ENCODE data around the gene TNFAIP2. TPM values are rescaled to one million over a fixed set of nuclear protein-coding genes. Genes with fewer than 3 reads are reported as not detected.

Gene TNFAIP2
- total and polyA plus RNA-seq, 4 donors, result 8.9 to 32.0 (median 22.4) TPM

DNA sequence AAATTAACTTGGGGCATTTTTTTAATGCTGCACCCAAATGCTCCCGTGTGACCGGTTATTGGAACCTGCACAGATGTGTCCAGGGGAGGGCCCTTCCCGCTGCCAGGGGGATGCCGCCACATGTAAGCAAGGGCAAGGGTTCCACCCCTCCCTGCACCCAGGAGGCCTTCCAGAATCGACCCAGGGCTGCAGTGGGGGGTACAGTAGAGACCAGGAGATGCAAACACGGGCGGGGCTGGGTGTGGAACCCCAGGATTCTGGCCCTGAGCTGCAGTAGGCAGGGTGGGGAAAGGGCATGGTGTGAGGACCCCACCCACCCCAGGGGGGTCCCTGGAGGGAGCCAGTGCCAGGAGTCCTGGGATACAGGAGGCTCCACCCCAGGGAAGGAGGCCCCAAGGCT, 54.1 kb downstream of the TNFAIP2 start:
- Histone ChIP-seq H3K9me3 (ENCODE audit: control insufficient read depth in 4 of 4, low read length in 3 of 4) (no peaks in the 10 kb centered on the region), H3K36me3 (ENCODE audit: control insufficient read depth in 4 of 4, insufficient read depth in 3 of 4, low read depth in 1 of 4, low read length in 3 of 4) (no peaks in the 10 kb centered on the region), H3K9ac (ENCODE audit: low read depth in 1 of 2, low read length in 2 of 2) (no peak overlapping the region), H3K27ac (ENCODE audit: low read depth in 1 of 2, low read length in 2 of 2) (no peak overlapping the region), H3K4me3 (ENCODE audit: low read depth in 1 of 3, low read length in 3 of 3) (no peak overlapping the region), H3K27me3 (ENCODE audit: control insufficient read depth in 4 of 4, insufficient read depth in 4 of 4, low read length in 3 of 4) (no peaks in the 10 kb centered on the region), H3K4me1 (ENCODE audit: control insufficient read depth in 4 of 4, insufficient read depth in 4 of 4, low read length in 3 of 4) (no peaks in the 10 kb centered on the region)
- TF ChIP-seq MAX (IDR thresholded peaks at IDR 0.05), result no peak
- TF ChIP-seq HNF4G (IDR thresholded peaks at IDR 0.05), result no peak
- TF ChIP-seq, protein P1, sequence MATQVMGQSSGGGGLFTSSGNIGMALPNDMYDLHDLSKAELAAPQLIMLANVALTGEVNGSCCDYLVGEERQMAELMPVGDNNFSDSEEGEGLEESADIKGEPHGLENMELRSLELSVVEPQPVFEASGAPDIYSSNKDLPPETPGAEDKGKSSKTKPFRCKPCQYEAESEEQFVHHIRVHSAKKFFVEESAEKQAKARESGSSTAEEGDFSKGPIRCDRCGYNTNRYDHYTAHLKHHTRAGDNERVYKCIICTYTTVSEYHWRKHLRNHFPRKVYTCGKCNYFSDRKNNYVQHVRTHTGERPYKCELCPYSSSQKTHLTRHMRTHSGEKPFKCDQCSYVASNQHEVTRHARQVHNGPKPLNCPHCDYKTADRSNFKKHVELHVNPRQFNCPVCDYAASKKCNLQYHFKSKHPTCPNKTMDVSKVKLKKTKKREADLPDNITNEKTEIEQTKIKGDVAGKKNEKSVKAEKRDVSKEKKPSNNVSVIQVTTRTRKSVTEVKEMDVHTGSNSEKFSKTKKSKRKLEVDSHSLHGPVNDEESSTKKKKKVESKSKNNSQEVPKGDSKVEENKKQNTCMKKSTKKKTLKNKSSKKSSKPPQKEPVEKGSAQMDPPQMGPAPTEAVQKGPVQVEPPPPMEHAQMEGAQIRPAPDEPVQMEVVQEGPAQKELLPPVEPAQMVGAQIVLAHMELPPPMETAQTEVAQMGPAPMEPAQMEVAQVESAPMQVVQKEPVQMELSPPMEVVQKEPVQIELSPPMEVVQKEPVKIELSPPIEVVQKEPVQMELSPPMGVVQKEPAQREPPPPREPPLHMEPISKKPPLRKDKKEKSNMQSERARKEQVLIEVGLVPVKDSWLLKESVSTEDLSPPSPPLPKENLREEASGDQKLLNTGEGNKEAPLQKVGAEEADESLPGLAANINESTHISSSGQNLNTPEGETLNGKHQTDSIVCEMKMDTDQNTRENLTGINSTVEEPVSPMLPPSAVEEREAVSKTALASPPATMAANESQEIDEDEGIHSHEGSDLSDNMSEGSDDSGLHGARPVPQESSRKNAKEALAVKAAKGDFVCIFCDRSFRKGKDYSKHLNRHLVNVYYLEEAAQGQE (IDR thresholded peaks at IDR 0.05), result no peak
- no peak for TF ChIP-seq EGR1 (IDR thresholded peaks at IDR 0.05; ENCODE audit: low read depth in 2 of 2)
- no peak for TF ChIP-seq ATF3 (IDR thresholded peaks at IDR 0.05)
- no peak for TF ChIP-seq GABPA (IDR thresholded peaks at IDR 0.05 in 1 of 2, conservative IDR thresholded peaks at IDR 0.05 in 1 of 2)
- TF ChIP-seq YY1 (IDR thresholded peaks at IDR 0.05), result no peak
- TF ChIP-seq JUND (IDR thresholded peaks at IDR 0.05), result no peak
- TF ChIP-seq FOXA1 (IDR thresholded peaks at IDR 0.05), result no peak
- no peak for TF ChIP-seq FOXA2 (IDR thresholded peaks at IDR 0.05)
- no peak for TF ChIP-seq HNF4A (conservative IDR thresholded peaks at IDR 0.05)
- no peak for TF ChIP-seq ZBTB33 (IDR thresholded peaks at IDR 0.05)
- TF ChIP-seq NR2F2 (IDR thresholded peaks at IDR 0.05), result no peak
- TF ChIP-seq RXRA (IDR thresholded peaks at IDR 0.05), result no peak
- TF ChIP-seq SP1 (IDR thresholded peaks at IDR 0.05), result no peak
- no peak for TF ChIP-seq CTCF (IDR thresholded peaks at IDR 0.05; ENCODE audit: low read depth, low read length, missing input control)
- TF ChIP-seq RAD21 (IDR thresholded peaks at IDR 0.05), result no peak
- no peak for TF ChIP-seq TAF1 (conservative IDR thresholded peaks at IDR 0.05)
- WGBS, result 82% methylated on average over 7 of the region's 7 CpGs
- DNase-seq (ENCODE audit: low spot score), result no peak

Measured in liver (tissue), 9 donors.